SU-DHL-6 (cell line): ENCODE data around the gene UBE2G2.

ENCODE experiments used
- H2AFZ ChIP-seq: fragments of 200-600 bp; sonication (generic); 2 replicates; pipeline ENCODE4 v1.6.1; 2014; ENCODE audit warnings: low read depth, mild to moderate bottlenecking, moderate library complexity, mixed read lengths, antibody characterized with exemption, low read length; ENCODE audit not compliant: severe bottlenecking
- H3F3A ChIP-seq: fragments of 200-600 bp; shearing (Covaris generic); 2 replicates; pipeline ENCODE4 v1.6.0; 2016; ENCODE audit warnings: antibody characterized with exemption, mild to moderate bottlenecking; ENCODE audit not compliant: insufficient read depth
- H3K27ac ChIP-seq: fragments of 200-600 bp; sonication (generic); 2 replicates; pipeline ENCODE4 v1.5.1; 2016; ENCODE audit warnings: low read depth, mild to moderate bottlenecking, low read length, moderate library complexity, mixed read lengths
- H3K27me3 ChIP-seq: fragments of 200-600 bp; sonication (generic), shearing (Covaris generic); 2 replicates; pipeline ENCODE4 v1.6.0; 2014; ENCODE audit warnings: mild to moderate bottlenecking, low read length
- H3K36me3 ChIP-seq: fragments of 200-600 bp; sonication (generic); 2 replicates; pipeline ENCODE4 v1.6.1; 2014; ENCODE audit warnings: mild to moderate bottlenecking, low read length, mixed read lengths
- H3K4me2 ChIP-seq: fragments of 300-600, 200-600 bp; shearing (Covaris generic), sonication (generic); 2 replicates; pipeline ENCODE4 v1.6.0; 2014; ENCODE audit warnings: low read length, low read depth, mild to moderate bottlenecking; ENCODE audit not compliant: poor library complexity, severe bottlenecking
- H3K4me3 ChIP-seq: fragments of 200-600 bp; sonication (generic); 2 replicates; pipeline ENCODE4 v1.5.1; 2014; ENCODE audit warnings: antibody characterized with exemption, low read length, mild to moderate bottlenecking, mixed read lengths; ENCODE audit not compliant: insufficient read depth, poor library complexity, severe bottlenecking
- H3K79me2 ChIP-seq: fragments of 200-600 bp; sonication (generic); 2 replicates; pipeline ENCODE4 v1.6.1; 2014; ENCODE audit warnings: mild to moderate bottlenecking, low read length, moderate library complexity; ENCODE audit not compliant: insufficient read depth
- H3K9ac ChIP-seq: fragments of 200-600 bp; sonication (generic); 2 replicates; pipeline ENCODE4 v1.7.0; 2014; ENCODE audit warnings: mild to moderate bottlenecking, low read length
- H3K9me2 ChIP-seq: fragments of 200-600 bp; sonication (generic); replicated peaks from 2 replicates; pipeline ENCODE4 v1.6.1; 2014; ENCODE audit warnings: low read length; ENCODE audit not compliant: insufficient read depth
- H3K9me3 ChIP-seq: fragments of 200-600 bp; sonication (generic); 2 replicates; pipeline ENCODE4 v1.6.1; 2014; ENCODE audit warnings: low read length, mixed read lengths; ENCODE audit not compliant: insufficient read depth
- H4K20me1 ChIP-seq: fragments of 200-600 bp; sonication (generic); 2 replicates; pipeline ENCODE4 v1.6.1; 2014; ENCODE audit warnings: low read depth, mild to moderate bottlenecking, antibody characterized with exemption, low read length, moderate library complexity, mixed read lengths
- EZH2phosphoT487 ChIP-seq: fragments of 200-600 bp; sonication (generic), shearing (Covaris generic); conservative IDR thresholded peaks from 2 replicates; pipeline ENCODE4 v1.6.1; 2018; ENCODE audit warnings: mild to moderate bottlenecking, antibody characterized with exemption, low read length, moderate library complexity, mixed read lengths
- TF ChIP-seq, protein P1 (sequence below): fragments of 200-600 bp; sonication (generic); IDR thresholded peaks from one replicate; pipeline ENCODE4 v1.5.1; 2017; ENCODE audit warnings: antibody characterized with exemption, mild to moderate bottlenecking, low read length, moderate library complexity; ENCODE audit not compliant: insufficient read depth, poor library complexity, severe bottlenecking

The UBE2G2 gene

DNA sequence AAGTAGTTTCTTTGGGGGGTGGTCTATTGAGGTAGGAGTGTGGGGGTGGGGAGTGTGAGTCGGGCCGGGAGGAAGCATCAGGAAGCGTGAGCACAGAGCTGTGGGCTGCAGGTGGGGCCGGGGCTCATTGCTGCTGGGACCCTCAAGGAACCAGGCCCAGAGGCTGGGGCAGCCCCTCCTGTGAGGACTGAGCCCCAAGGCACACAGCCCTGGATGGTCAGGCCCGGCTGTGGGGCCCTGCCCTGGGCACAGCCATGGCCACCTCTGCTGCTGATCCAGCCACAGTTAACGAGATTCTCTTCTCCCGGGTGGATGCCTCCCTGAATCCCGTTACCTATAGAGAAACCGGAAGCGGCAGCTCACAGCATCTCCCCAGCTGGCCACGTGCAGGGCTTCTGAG, 39.2 kb upstream of the UBE2G2 start:
- no peak overlapping the region for H2AFZ ChIP-seq
- H3K27me3 ChIP-seq = no peaks in the 10 kb centered on the region
- no peaks in the 10 kb centered on the region for H3K36me3 ChIP-seq
- H3K4me2 ChIP-seq = no peak overlapping the region
- no peaks in the 10 kb centered on the region for H4K20me1 ChIP-seq
- H3K27ac ChIP-seq = no peak overlapping the region
- no peak overlapping the region for H3K9ac ChIP-seq
- H3K4me3 ChIP-seq = no peak overlapping the region
- TF ChIP-seq EZH2phosphoT487 = no peak
- TF ChIP-seq, protein P1, sequence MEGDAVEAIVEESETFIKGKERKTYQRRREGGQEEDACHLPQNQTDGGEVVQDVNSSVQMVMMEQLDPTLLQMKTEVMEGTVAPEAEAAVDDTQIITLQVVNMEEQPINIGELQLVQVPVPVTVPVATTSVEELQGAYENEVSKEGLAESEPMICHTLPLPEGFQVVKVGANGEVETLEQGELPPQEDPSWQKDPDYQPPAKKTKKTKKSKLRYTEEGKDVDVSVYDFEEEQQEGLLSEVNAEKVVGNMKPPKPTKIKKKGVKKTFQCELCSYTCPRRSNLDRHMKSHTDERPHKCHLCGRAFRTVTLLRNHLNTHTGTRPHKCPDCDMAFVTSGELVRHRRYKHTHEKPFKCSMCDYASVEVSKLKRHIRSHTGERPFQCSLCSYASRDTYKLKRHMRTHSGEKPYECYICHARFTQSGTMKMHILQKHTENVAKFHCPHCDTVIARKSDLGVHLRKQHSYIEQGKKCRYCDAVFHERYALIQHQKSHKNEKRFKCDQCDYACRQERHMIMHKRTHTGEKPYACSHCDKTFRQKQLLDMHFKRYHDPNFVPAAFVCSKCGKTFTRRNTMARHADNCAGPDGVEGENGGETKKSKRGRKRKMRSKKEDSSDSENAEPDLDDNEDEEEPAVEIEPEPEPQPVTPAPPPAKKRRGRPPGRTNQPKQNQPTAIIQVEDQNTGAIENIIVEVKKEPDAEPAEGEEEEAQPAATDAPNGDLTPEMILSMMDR = no peak
- H3F3A ChIP-seq = no peaks in the 10 kb centered on the region
- no peaks in the 10 kb centered on the region for H3K9me3 ChIP-seq
- H3K9me2 ChIP-seq = no peaks in the 10 kb centered on the region
- no peaks in the 10 kb centered on the region for H3K79me2 ChIP-seq

DNA sequence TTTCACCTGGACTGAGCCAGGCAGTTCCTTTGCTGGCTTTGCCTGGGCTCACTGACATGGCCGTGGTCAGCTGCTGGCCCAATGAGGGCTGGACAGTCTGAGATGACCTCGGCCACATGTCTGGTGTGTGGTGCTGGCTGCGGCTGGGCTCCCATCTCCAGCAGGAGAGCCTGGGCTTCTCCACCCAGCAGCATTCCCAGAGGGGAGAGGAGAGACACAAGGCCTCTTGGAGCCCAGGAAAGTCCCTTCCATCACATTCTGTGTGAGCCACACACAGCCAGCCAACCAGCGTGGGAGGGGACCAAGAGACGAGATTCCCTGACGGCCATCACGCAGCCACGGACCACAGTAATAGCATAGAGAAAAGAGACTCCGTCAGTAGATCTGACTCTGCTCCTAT, 37.3 kb upstream of the UBE2G2 start:
- Histone ChIP-seq H3K4me2 (no peak overlapping the region), H3K27ac (no peak overlapping the region), H2AFZ (no peak overlapping the region), H3K9me3 (no peaks in the 10 kb centered on the region), H3F3A (no peaks in the 10 kb centered on the region), H3K36me3 (no peaks in the 10 kb centered on the region), H4K20me1 (no peaks in the 10 kb centered on the region), H3K79me2 (no peaks in the 10 kb centered on the region), H3K27me3 (no peaks in the 10 kb centered on the region), H3K9ac (no peak overlapping the region), H3K9me2 (no peaks in the 10 kb centered on the region), H3K4me3 (no peak overlapping the region)
- TF ChIP-seq, protein P1 = no peak
- TF ChIP-seq EZH2phosphoT487 = no peak

DNA sequence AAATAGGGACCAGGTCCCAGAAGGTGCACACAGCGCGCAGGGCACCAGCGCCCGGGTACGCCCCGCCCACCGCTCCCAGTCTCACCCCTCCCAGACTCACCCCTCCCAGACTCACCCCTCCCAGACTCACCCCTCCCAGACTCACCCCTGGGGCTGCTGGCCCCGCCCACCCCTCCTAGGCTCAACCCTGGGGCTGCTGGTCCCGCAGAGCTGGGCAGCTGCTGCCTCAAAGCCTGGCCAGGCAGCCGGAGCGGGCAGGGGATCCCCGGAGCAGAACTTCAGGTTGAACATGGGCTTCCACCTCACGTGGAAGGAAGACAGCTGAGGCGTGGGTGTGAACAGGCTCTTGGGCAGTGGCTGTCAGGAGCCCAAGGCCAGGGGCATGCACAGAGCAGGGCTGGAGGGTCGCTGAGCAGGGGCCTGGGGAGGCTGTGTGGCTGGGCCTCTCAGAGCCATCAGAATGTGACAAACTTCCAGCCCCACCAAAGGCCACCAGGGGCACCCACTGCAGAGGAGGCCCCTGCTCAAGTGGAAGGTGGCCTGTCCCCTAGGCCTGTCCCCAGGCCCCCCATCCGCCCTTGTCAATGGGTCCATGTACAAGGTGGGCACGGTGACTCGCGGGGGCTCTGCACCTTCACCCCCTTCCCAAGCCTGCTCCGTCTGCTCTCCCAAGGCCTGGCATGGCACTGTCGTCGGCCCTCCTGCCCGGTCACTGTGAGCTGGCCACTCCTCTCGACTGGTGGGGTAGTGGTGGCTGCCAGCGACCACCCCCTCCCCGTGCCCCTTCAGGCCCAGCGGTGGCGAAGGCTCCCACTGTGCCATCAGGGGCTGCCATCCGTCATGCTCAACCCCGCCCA, 36.6 kb upstream of the UBE2G2 start:
- Histone ChIP-seq H3F3A (no peaks in the 10 kb centered on the region), H3K27ac (no peak overlapping the region), H3K4me2 (no peak overlapping the region), H4K20me1 (no peaks in the 10 kb centered on the region), H3K36me3 (no peaks in the 10 kb centered on the region), H2AFZ (no peak overlapping the region), H3K4me3 (no peak overlapping the region), H3K27me3 (no peaks in the 10 kb centered on the region), H3K9ac (no peak overlapping the region), H3K9me3 (no peaks in the 10 kb centered on the region), H3K9me2 (no peaks in the 10 kb centered on the region), H3K79me2 (no peaks in the 10 kb centered on the region)
- TF ChIP-seq, protein P1 = no peak
- TF ChIP-seq EZH2phosphoT487 = no peak
